Loucy (cell line): Measurements from ENCODE around the gene CD28.
A peak's percentile ranks its signal among the peaks of the same experiment; 100 is the strongest.

Experiments
- H2AFZ ChIP-seq: fragments of 200-600 bp; sonication (generic); 2 replicates; pipeline ENCODE4 v1.6.0; 2016; ENCODE audit warnings: antibody characterized with exemption, mild to moderate bottlenecking, low read length, moderate library complexity
- H3F3A ChIP-seq: fragments of 200-600 bp; 2 replicates; pipeline ENCODE4 v1.6.0; 2016; ENCODE audit warnings: antibody characterized with exemption, low read depth, mild to moderate bottlenecking
- H3K27me3 ChIP-seq: fragments of 200-600 bp; sonication (generic); 2 replicates; pipeline ENCODE4 v1.6.1; 2014; ENCODE audit warnings: low read length, mild to moderate bottlenecking; ENCODE audit not compliant: insufficient read depth, poor library complexity, severe bottlenecking
- H3K36me3 ChIP-seq: fragments of 200-600 bp; sonication (generic); 2 replicates; pipeline ENCODE4 v1.6.1; 2016; ENCODE audit warnings: low read length; ENCODE audit not compliant: insufficient read depth
- H3K4me1 ChIP-seq: fragments of 200-600 bp; sonication (generic); 2 replicates; pipeline ENCODE4 v1.5.1; 2014; ENCODE audit warnings: low read length, mild to moderate bottlenecking; ENCODE audit not compliant: insufficient read depth, poor library complexity, severe bottlenecking
- H3K4me2 ChIP-seq: fragments of 200-600 bp; sonication (generic); 2 replicates; pipeline ENCODE4 v1.6.0; 2014; ENCODE audit warnings: antibody characterized with exemption, low read length, low read depth, mild to moderate bottlenecking; ENCODE audit not compliant: poor library complexity, severe bottlenecking
- H3K4me3 ChIP-seq: fragments of 200-600 bp; sonication (generic); 2 replicates; pipeline ENCODE4 v1.5.1; 2014; ENCODE audit warnings: low read length, mild to moderate bottlenecking, mixed read lengths; ENCODE audit not compliant: poor library complexity, severe bottlenecking
- H3K79me2 ChIP-seq: fragments of 200-600 bp; sonication (generic); 2 replicates; pipeline ENCODE4 v1.6.1; 2014; ENCODE audit warnings: low read length; ENCODE audit not compliant: insufficient read depth
- H3K9ac ChIP-seq: fragments of 200-600 bp; sonication (generic); 2 replicates; pipeline ENCODE4 v1.6.0; 2014; ENCODE audit warnings: mild to moderate bottlenecking, low read depth, low read length, moderate library complexity; ENCODE audit not compliant: poor library complexity, severe bottlenecking
- H3K9me2 ChIP-seq: fragments of 200-600 bp; sonication (generic); replicated peaks from 2 replicates; pipeline ENCODE4 v1.6.1; 2016; ENCODE audit warnings: low read depth, low read length, mixed read lengths
- H3K9me3 ChIP-seq: fragments of 200-600 bp; sonication (generic); 2 replicates; pipeline ENCODE4 v1.6.1; 2014; ENCODE audit warnings: mild to moderate bottlenecking, antibody characterized with exemption, low read length, low read depth; ENCODE audit not compliant: insufficient read depth
- H4K20me1 ChIP-seq: fragments of 200-600 bp; sonication (generic); 2 replicates; pipeline ENCODE4 v1.6.0; 2014; ENCODE audit warnings: antibody characterized with exemption, low read length, mild to moderate bottlenecking; ENCODE audit not compliant: insufficient read depth, poor library complexity, severe bottlenecking
- EZH2phosphoT487 ChIP-seq: fragments of 200-600 bp; IDR thresholded peaks from 2 replicates; pipeline ENCODE4 v1.6.1; 2018; ENCODE audit warnings: antibody characterized with exemption, mild to moderate bottlenecking, moderate library complexity, borderline replicate concordance
- TF ChIP-seq, protein P1 (sequence below): fragments of 200-600 bp; sonication (generic); conservative IDR thresholded peaks from 2 replicates; pipeline ENCODE4 v1.5.1; 2014; ENCODE audit warnings: mild to moderate bottlenecking, antibody characterized with exemption, low read length

CD28 gene

GRCh38 chr2:203714112-203714511, 7.7 kb downstream of the CD28 start:
- H3K79me2 ChIP-seq: peaks cover 64% of the 10 kb centered on the region
- H3K36me3 ChIP-seq: no peaks in the 10 kb centered on the region
- no peaks in the 10 kb centered on the region for H3K27me3 ChIP-seq
- TF ChIP-seq EZH2phosphoT487: no peak
- TF ChIP-seq, protein P1, sequence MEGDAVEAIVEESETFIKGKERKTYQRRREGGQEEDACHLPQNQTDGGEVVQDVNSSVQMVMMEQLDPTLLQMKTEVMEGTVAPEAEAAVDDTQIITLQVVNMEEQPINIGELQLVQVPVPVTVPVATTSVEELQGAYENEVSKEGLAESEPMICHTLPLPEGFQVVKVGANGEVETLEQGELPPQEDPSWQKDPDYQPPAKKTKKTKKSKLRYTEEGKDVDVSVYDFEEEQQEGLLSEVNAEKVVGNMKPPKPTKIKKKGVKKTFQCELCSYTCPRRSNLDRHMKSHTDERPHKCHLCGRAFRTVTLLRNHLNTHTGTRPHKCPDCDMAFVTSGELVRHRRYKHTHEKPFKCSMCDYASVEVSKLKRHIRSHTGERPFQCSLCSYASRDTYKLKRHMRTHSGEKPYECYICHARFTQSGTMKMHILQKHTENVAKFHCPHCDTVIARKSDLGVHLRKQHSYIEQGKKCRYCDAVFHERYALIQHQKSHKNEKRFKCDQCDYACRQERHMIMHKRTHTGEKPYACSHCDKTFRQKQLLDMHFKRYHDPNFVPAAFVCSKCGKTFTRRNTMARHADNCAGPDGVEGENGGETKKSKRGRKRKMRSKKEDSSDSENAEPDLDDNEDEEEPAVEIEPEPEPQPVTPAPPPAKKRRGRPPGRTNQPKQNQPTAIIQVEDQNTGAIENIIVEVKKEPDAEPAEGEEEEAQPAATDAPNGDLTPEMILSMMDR: no peak
- H3K4me2 ChIP-seq: peak overlapping the region; percentile 27
- no peaks in the 10 kb centered on the region for H3K9me2 ChIP-seq
- no peaks in the 10 kb centered on the region for H3K9me3 ChIP-seq
- H3K9ac ChIP-seq: no peak overlapping the region
- H3K4me1 ChIP-seq: peaks cover 79% of the 10 kb centered on the region
- H4K20me1 ChIP-seq: no peaks in the 10 kb centered on the region
- no peak overlapping the region for H2AFZ ChIP-seq
- H3F3A ChIP-seq: peaks cover 14% of the 10 kb centered on the region
- no peak overlapping the region for H3K4me3 ChIP-seq

DNA sequence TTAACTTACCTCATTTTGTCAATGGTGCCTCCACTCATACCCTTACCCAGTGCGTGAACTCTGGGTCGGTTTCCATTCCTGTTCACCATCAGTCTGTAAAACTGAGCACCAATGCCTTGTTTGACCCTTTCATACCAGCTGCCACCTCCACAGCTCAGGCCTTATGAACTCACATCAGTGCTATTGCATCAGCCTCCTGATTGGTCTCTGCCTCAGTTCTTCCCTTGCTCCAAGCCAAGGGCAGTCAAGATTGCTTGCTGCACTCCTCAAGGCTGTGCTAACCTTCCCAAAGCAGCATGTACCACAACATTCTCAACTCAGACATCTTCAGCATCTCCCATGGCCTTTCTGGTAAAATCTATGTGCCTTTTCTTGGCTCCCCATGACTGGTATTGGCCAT, 9.3 kb downstream of the CD28 start:
- Histone ChIP-seq H3F3A (peaks cover 20% of the 10 kb centered on the region), H3K4me3 (no peak overlapping the region), H3K4me2 (no peak overlapping the region), H3K4me1 (peaks cover 81% of the 10 kb centered on the region), H4K20me1 (no peaks in the 10 kb centered on the region), H2AFZ (no peak overlapping the region), H3K9me2 (no peaks in the 10 kb centered on the region), H3K36me3 (no peaks in the 10 kb centered on the region), H3K27me3 (no peaks in the 10 kb centered on the region), H3K9ac (no peak overlapping the region), H3K79me2 (peaks cover 55% of the 10 kb centered on the region), H3K9me3 (no peaks in the 10 kb centered on the region)
- TF ChIP-seq, protein P1: no peak
- TF ChIP-seq EZH2phosphoT487: no peak

- Histone ChIP-seq H3K27me3 (no peaks in the 10 kb centered on the region), H3K4me3 (peak overlapping the region; percentile 68), H2AFZ (no peak overlapping the region), H4K20me1 (no peaks in the 10 kb centered on the region), H3K36me3 (no peaks in the 10 kb centered on the region), H3F3A (peaks cover 20% of the 10 kb centered on the region), H3K79me2 (peaks cover 37% of the 10 kb centered on the region), H3K9ac (peak overlapping the region; percentile 80), H3K4me2 (peak overlapping the region; percentile 88), H3K9me3 (no peaks in the 10 kb centered on the region), H3K4me1 (peaks cover 85% of the 10 kb centered on the region), H3K9me2 (no peaks in the 10 kb centered on the region)
- no peak for TF ChIP-seq EZH2phosphoT487
- TF ChIP-seq, protein P1: no peak
These were observed 11.6 kb downstream of the CD28 start for GRCh38 chr2:203718087-203718486.
